ENCODE data around the gene UGDH. TPM values are rescaled to one million over a fixed set of nuclear protein-coding genes. Genes with fewer than 3 reads are reported as not detected.
A peak's percentile ranks its signal among the peaks of the same experiment; 100 is the strongest.
"Not testable (repeated sequence)": the region's sequence is repeated elsewhere in the genome, so short reads cannot be mapped to it uniquely, and the experiment has no call there.

UGDH gene
- total RNA-seq, 3 donors from 2014 or later = 21.6 to 26.2 (median 23.2) TPM

DNA sequence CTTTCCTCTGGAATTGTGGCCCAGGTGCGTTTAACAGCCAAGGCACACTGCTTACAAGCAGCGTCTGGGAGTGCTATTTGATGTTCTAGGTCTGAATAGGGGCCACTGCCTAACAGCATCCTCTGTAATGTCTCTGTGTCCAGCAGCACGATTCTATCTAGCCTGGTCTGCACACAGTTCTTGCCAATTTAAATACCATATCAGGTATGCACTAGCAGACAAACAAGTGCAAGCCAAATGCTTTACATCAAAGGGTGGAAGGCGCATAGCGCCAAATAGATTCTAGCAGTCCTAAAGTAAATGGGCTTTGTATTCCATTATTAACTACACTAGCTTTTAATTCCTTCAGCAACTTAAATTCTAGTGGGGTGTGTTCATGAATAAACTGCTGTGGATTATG lies 15.8 kb upstream of the UGDH start:
- no peak for ATAC-seq
- no peaks in the 10 kb centered on the region for H3K27me3 Mint-ChIP-seq (ENCODE audit: low read depth)

DNA sequence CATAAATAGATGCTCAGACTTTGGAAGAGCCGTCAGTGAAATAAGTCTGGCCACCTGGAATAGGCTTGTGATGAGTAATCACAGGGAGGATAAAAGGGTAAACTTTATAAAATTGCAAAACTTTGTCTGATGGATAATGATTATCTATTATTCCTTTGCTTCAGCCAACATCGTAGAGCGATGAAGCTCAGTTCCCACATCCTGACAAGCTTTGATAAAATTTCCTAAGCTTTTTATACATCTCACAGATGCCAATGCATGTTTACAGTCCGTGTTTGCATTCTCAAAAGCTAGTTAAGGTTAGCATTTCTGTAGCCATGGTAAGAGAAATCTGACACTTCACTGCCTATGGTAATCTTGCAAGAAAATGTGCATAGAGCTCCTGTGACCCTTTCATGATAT lies 15.4 kb upstream of the UGDH start:
- Mint-ChIP-seq H3K4me1 (ENCODE audit: low read depth) (no peaks in the 10 kb centered on the region), H3K27me3 (ENCODE audit: low read depth) (no peaks in the 10 kb centered on the region), H3K4me3 (no peak overlapping the region), H3K9me3 (no peaks in the 10 kb centered on the region), H3K36me3 (ENCODE audit: insufficient read depth) (no peaks in the 10 kb centered on the region)
- DNase-seq (no peak), ATAC-seq (no peak)

More for the DNA sequence above, 15.8 kb upstream of the UGDH start:
- H3K9me3 Mint-ChIP-seq = no peaks in the 10 kb centered on the region
- no peak for DNase-seq
- no peaks in the 10 kb centered on the region for H3K4me1 Mint-ChIP-seq (ENCODE audit: low read depth)
- no peaks in the 10 kb centered on the region for H3K36me3 Mint-ChIP-seq (ENCODE audit: insufficient read depth)
- H3K4me3 Mint-ChIP-seq = no peak overlapping the region

DNA sequence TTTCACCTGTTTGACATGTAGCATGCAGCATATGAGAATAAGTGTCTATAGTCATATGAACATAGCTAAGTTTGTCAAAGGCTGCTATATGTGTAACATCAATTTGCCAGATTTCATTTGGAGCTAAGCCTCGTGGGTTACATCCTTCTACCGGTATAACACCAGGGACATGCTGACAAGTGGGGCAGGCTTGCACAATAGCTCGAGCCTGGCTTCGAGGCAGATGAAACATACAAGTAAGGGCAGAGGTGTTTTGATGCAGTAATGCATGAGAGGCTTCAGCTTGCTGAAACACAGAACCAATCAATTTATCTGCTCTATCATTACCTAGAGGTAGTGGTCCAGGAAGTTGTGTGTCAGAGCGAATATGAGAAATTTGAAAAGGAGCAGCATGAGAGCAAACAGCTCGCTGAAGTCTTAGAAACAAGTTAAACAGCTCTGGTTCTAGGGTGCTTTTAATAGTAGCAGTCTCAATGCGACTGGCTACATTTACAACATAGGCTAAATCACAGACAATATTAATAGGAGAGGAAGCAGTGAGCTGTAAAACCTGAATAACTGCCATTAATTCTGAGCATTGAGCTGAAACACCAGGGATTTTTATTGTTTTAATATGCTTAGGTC lies 14.9 kb upstream of the UGDH start:
- no peak overlapping the region for H3K4me3 Mint-ChIP-seq
- no peak for ATAC-seq
- no peaks in the 10 kb centered on the region for H3K4me1 Mint-ChIP-seq (ENCODE audit: low read depth)
- DNase-seq = no peak
- H3K9me3 Mint-ChIP-seq = no peaks in the 10 kb centered on the region
- H3K36me3 Mint-ChIP-seq (ENCODE audit: insufficient read depth) = no peaks in the 10 kb centered on the region
- no peaks in the 10 kb centered on the region for H3K27me3 Mint-ChIP-seq (ENCODE audit: low read depth)

DNA sequence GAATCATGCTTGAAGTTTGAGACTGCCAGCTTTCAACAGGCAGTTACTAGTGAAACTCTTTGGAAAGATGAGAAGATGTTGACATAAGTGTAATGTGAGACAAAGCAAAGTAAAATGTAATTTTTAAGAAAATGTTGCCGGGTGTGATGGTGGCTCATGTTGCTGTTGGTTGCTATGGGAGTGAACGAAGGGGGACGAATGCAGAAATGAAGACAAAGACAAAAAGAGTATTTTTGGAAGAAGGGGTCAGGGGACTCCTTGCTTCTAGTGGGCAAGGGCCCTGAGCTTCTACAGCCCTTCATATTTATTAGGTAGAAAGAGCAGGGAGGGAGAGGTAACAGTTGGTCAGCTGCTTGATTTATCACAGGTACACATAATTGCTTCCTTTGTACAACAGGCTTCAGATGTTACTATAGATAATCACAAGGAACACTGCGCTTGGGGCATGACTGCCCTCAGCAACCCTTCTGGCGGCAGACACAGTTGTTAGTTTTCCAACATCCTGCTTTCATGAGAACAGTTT lies 11.9 kb upstream of the UGDH start:
- Mint-ChIP-seq H3K9me3 (no peaks in the 10 kb centered on the region), H3K4me1 (ENCODE audit: low read depth) (no peaks in the 10 kb centered on the region), H3K4me3 (no peak overlapping the region), H3K36me3 (ENCODE audit: insufficient read depth) (peaks cover 7% of the 10 kb centered on the region), H3K27me3 (ENCODE audit: low read depth) (no peaks in the 10 kb centered on the region)
- no peak for DNase-seq
- no peak for ATAC-seq

DNA sequence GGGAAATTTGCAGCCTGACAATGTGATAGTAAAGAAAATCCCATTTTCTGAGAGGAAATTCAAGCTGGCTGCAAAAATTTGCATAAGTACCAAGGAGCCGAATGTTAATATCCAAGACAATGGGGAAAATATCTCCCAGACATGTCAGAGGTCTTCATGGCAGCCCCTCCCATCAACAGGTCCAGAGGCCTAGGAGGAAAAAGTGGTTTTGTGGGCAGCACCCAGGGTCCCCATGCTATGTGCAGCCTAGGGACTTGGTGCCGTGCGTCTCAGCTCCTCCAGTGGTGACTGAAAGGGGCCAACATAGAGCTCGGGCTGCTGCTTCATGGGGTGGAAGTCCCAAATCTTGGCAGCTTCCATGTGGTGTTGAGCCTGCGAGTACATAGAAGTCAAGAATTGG lies 6.3 kb upstream of the UGDH start:
- no peaks in the 10 kb centered on the region for H3K4me1 Mint-ChIP-seq (ENCODE audit: low read depth)
- no peak for ATAC-seq

DNA sequence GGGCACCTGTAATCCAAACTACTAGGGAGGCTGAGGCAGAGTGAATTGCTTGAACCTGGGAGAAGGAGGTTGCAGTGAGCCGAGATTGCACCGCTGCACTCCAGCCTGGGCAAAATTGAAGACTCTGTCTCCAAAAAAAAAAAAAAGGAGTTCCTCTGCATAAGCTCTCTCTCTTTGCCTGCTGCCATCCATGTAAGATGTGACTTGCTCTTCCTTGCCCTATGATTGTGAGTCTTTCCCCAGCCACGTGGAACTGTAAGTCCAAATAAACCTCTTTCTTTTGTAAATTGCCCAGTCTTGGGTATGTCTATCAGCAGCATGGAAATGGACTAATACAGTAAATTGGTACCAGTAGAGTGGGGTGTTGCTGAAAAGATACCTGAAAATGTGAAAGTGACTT lies 5.0 kb upstream of the UGDH start:
- Mint-ChIP-seq H3K9me3 (peaks cover 22% of the 10 kb centered on the region), H3K36me3 (ENCODE audit: insufficient read depth) (peaks cover 25% of the 10 kb centered on the region)
- H3K4me3 Mint-ChIP-seq; DNase-seq; H3K27me3 Mint-ChIP-seq (ENCODE audit: low read depth); H3K4me1 Mint-ChIP-seq (ENCODE audit: low read depth); ATAC-seq: not testable (repeated sequence)

More for the DNA sequence above, 6.3 kb upstream of the UGDH start:
- H3K36me3 Mint-ChIP-seq (ENCODE audit: insufficient read depth) = peaks cover 25% of the 10 kb centered on the region
- H3K4me3 Mint-ChIP-seq = no peak overlapping the region
- no peak for DNase-seq
- peaks cover 22% of the 10 kb centered on the region for H3K9me3 Mint-ChIP-seq
- H3K27me3 Mint-ChIP-seq (ENCODE audit: low read depth) = no peaks in the 10 kb centered on the region

DNA sequence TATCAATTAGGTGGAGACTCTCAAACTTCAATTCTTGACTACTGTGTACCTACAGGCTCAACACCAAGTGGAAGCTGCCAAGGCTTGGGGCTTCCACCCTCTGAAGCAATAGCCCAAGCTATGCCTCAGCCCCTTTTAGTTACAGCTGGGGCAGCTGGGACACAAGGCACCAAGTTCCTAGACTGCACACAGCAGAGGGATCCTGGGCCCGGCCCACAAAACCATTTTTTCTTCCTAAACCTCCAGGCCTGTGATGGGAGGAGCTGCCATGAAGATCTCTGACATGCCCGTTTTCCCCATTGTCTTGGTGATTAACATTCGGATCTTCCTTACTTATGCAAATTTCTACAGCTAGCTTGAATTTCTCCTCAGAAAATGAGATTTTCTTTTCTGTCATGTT lies 3.4 kb upstream of the UGDH start:
- ATAC-seq = no peak
- H3K27me3 Mint-ChIP-seq (ENCODE audit: low read depth) = no peaks in the 10 kb centered on the region
- DNase-seq = no peak
- peaks cover 17% of the 10 kb centered on the region for H3K4me1 Mint-ChIP-seq (ENCODE audit: low read depth)
- no peak overlapping the region for H3K4me3 Mint-ChIP-seq
- peaks cover 22% of the 10 kb centered on the region for H3K9me3 Mint-ChIP-seq
- H3K36me3 Mint-ChIP-seq (ENCODE audit: insufficient read depth) = peaks cover 25% of the 10 kb centered on the region

DNA sequence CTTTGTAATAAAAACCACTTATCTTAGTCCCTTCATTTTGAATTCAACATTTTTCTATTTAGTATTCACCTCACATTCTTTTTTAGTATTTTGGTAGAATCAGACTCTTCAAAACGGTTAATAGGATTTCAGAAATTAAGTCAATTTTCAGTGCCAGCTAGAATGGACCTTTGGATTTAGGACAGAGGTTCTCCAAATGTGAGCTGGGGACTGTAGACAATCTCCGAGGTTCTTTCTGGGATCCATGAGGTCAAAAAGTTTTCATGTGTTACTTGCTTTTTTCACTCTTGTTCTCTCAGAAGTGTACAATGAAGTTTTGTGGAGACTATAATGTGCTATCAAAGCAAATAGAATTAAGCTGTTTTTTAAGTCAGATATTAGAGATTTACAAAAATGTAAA lies 2.3 kb upstream of the UGDH start:
- peaks cover 18% of the 10 kb centered on the region for H3K4me1 Mint-ChIP-seq (ENCODE audit: low read depth)
- no peak for DNase-seq
- ATAC-seq = no peak
- H3K4me3 Mint-ChIP-seq = no peak overlapping the region
- no peaks in the 10 kb centered on the region for H3K27me3 Mint-ChIP-seq (ENCODE audit: low read depth)
- peaks cover 22% of the 10 kb centered on the region for H3K36me3 Mint-ChIP-seq (ENCODE audit: insufficient read depth)
- H3K9me3 Mint-ChIP-seq = peaks cover 22% of the 10 kb centered on the region

DNA sequence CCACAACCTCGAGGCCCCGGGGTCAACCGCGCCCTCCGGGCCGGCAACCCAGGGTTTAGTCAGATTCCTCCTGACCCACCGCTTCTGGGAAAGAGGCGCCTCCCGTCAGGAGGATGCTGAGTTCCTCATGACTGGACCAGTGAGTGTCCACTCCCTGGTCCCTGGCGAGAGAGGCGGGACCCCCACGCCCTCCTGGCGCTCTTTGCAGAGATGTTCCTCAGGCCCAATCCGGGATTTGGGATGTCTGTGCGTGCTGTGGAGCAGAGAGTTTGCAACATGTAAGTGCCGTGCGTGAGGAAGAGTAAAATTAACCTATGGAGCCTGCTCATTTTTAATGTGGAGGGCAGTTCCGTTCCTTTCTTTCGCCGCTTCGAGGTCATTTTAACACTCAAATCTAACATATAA lies 824 bp upstream of the UGDH start:
- H3K36me3 Mint-ChIP-seq (ENCODE audit: insufficient read depth) = peaks cover 18% of the 10 kb centered on the region
- ATAC-seq = no peak
- H3K4me3 Mint-ChIP-seq = peak overlapping the region; percentile 99
- no peak for DNase-seq
- H3K4me1 Mint-ChIP-seq (ENCODE audit: low read depth) = peaks cover 18% of the 10 kb centered on the region
- peaks cover 22% of the 10 kb centered on the region for H3K9me3 Mint-ChIP-seq
- H3K27me3 Mint-ChIP-seq (ENCODE audit: low read depth) = no peaks in the 10 kb centered on the region

DNA sequence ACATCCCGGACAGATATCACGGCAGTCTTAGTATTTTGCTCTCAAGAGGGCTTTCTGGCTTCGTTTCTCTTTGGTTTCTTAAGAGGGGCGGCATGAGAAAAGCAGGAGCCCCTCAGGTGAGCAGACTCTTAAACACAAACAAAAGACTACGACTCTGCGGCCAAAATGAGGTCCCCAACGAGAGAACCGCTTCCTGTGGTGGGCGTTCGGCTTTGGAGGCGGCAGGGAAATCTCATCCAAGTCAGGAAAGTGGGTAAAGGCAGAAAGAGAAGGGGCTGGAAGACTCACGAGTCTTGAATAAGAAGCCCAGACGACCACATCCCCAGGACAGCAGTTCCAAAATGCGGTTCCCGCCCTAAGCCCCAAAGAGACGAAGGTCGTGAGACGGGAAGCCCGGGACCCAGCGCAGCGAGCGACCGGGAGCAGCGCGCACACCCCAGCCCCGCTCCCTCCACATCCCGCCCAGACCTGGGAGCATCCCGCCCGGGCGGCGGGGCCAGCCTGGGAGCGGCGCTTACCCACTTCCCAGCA lies 409 bp downstream of the UGDH start:
- peaks cover 18% of the 10 kb centered on the region for H3K4me1 Mint-ChIP-seq (ENCODE audit: low read depth)
- peak; percentile 7 for DNase-seq

DNA sequence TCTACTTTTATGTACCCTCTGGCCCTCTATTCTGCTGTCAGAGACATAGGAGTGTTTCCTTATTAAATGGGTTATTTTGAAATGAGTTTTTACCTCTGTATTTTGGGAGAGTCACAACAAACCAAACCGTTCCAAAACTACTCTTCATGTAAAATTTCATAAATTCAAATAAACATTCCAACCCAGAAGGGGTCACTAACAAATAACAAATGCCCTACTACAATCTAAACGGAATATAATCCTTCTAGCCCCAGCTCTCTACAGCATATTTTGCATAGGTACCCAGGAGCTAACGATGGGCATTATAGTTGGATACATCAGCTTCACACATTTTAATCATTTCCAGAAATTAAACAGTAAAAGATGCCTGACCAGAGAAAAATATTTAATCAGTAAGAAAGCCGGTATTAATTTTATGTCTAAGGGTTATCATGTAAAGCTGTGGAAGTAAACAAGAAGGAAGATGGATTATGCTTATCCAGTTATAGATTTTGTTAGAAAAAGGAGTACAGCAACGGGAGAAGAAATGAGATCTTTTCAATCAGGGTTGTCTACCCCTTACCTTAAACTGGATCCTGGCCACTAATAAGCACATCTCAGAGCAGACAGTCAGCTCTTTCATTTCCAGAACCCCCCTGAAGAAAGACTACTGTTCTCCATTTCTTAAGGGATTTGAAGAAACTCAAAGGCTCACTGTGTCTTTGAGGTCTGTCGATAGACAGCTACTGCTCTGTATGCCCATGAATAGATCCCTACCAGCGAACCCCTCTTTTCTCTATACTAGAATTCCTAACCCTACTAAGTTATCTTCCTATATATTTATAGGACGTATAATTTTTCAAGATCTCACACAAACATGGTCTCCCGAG lies 1.2 kb downstream of the UGDH start:
- ATAC-seq = no peak
- peaks cover 18% of the 10 kb centered on the region for H3K4me1 Mint-ChIP-seq (ENCODE audit: low read depth)
- DNase-seq = no peak
- no peaks in the 10 kb centered on the region for H3K27me3 Mint-ChIP-seq (ENCODE audit: low read depth)
- H3K4me3 Mint-ChIP-seq = peak overlapping the region; percentile 99
- H3K36me3 Mint-ChIP-seq (ENCODE audit: insufficient read depth) = peaks cover 4% of the 10 kb centered on the region
- H3K9me3 Mint-ChIP-seq = peaks cover 5% of the 10 kb centered on the region

More for the DNA sequence above, 409 bp downstream of the UGDH start:
- Mint-ChIP-seq H3K4me3 (peak overlapping the region; percentile 99), H3K27me3 (ENCODE audit: low read depth) (no peaks in the 10 kb centered on the region), H3K36me3 (ENCODE audit: insufficient read depth) (peaks cover 8% of the 10 kb centered on the region), H3K9me3 (peaks cover 12% of the 10 kb centered on the region)
- peak; percentile 31 to 43 for ATAC-seq

DNA sequence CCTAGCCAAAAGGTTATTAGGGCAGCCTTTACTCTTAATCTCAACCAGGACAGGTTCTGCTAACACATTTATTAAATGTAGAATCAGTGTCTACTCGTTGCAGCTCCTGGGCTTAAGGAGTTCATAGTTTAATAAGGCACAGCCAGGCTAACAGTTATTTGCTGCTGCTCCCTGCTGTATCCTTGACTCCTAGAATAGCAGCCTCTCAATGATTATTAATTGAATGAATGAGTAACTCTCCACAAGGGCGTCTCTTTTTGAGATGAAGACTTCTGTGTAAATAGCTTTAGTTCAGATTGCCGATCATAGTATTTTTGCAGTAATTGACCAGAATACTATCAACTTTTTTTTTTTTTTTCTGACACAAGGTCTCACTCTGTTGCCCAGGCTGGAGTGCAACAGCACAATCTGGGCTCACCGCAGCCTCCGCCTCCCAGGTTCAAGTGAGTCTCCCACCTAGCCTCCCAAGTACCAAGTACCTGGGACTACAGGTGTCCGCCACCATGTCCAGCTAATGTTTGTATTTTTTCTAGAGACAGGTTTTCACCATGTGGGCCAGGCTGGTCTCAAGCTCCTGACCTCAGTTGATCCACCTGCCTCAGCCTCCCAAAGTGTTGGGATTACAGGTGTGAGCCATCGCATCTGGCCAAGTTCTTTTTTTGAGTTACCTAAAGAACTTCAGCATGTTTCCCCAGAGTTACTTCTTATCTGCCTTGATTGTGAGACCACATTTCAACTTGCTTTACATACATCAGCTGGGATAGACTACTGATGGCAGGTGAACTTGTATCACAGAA lies 2.9 kb downstream of the UGDH start:
- DNase-seq = no peak
- H3K27me3 Mint-ChIP-seq (ENCODE audit: low read depth) = no peaks in the 10 kb centered on the region
- H3K4me3 Mint-ChIP-seq = no peak overlapping the region
- no peak for ATAC-seq
- peaks cover 1% of the 10 kb centered on the region for H3K36me3 Mint-ChIP-seq (ENCODE audit: insufficient read depth)
- H3K9me3 Mint-ChIP-seq = no peaks in the 10 kb centered on the region
- peaks cover 18% of the 10 kb centered on the region for H3K4me1 Mint-ChIP-seq (ENCODE audit: low read depth)

DNA sequence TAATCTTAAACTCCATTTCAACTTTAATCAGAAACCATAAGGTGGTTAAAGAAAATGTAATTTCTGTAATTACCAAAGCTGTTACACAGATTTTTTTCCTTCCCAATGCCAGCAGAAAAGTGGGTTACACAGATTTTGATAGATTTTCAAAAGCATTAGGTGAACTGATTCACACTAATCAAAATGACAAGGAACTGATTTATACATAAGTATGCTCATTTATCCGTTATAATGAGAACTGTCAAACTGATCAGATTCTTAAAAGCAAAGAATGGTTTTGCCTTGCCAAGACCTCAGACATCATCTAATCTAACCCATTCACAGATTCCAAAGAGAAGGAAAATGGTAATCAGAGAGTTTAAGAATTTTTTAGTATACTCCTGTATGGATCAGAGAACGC lies 5.2 kb downstream of the UGDH start:
- H3K36me3 Mint-ChIP-seq (ENCODE audit: insufficient read depth) = peaks cover 1% of the 10 kb centered on the region
- no peak overlapping the region for H3K4me3 Mint-ChIP-seq
- DNase-seq = no peak
- no peaks in the 10 kb centered on the region for H3K27me3 Mint-ChIP-seq (ENCODE audit: low read depth)
- no peaks in the 10 kb centered on the region for H3K9me3 Mint-ChIP-seq
- no peak for ATAC-seq
- H3K4me1 Mint-ChIP-seq (ENCODE audit: low read depth) = peaks cover 11% of the 10 kb centered on the region

All from activated T-cell treated with anti-CD3 and anti-CD28 coated beads, Interleukin-2, amount 50 U/mL, for 4 hours (primary cell).